Naive B cell (primary cell): ENCODE measurements around the gene CRYGA. TPM values are rescaled to one million over a fixed set of nuclear protein-coding genes. Genes with fewer than 3 reads are reported as not detected.

ENCODE experiments used
- ATAC-seq, 2 donors: fragments of 150-1000 bp; cut with Tn5 transposase; 2 replicates each; pipeline ENCODE4 v1.10.0; 2021; ENCODE audit warnings: low read depth in 2 of 2, mild to moderate bottlenecking in 2 of 2, moderate library complexity in 2 of 2
- DNase-seq: peaks from one replicate; pipeline ENCODE4 v3.0.0; 2022
- H3K27ac Mint-ChIP-seq, 6 donors: one replicate each; pipeline ENCODE4 v1.8.0; 2020 to 2022; ENCODE audit warnings: mild to moderate bottlenecking in 6 of 6, mixed read lengths in 6 of 6, moderate library complexity in 5 of 6, inconsistent platforms in 2 of 6
- H3K27me3 Mint-ChIP-seq, 3 donors: one replicate each; pipeline ENCODE4 v1.8.0; 2021 to 2022; ENCODE audit warnings: mixed read lengths in 3 of 3, mild to moderate bottlenecking in 1 of 3
- H3K36me3 Mint-ChIP-seq, 2 donors: one replicate each; pipeline ENCODE4 v1.8.0; 2020 to 2022; ENCODE audit warnings: mixed read lengths in 2 of 2, inconsistent platforms in 1 of 2, mild to moderate bottlenecking in 1 of 2
- H3K4me1 Mint-ChIP-seq, 3 donors: one replicate each; pipeline ENCODE4 v1.8.0; 2020 to 2022; ENCODE audit warnings: mixed read lengths in 3 of 3, inconsistent platforms in 1 of 3, mild to moderate bottlenecking in 1 of 3, moderate library complexity in 1 of 3
- H3K4me3 Mint-ChIP-seq, 8 donors: one replicate each; pipeline ENCODE4 v1.8.0; 2020 to 2022; ENCODE audit warnings: mild to moderate bottlenecking in 8 of 8, mixed read lengths in 8 of 8, moderate library complexity in 8 of 8, inconsistent platforms in 2 of 8
- H3K9me3 Mint-ChIP-seq, 7 donors: one replicate each; pipeline ENCODE4 v1.8.0; 2020 to 2022; ENCODE audit warnings: mixed read lengths in 7 of 7, mild to moderate bottlenecking in 5 of 7, inconsistent platforms in 2 of 7, moderate library complexity in 1 of 7
- polyA plus RNA-seq, 6 donors: library from polyadenylated mRNA; unstranded; fragments of 300-500 nt; fragmentation: Illumina TruSeq; gene quantifications; one replicate each; pipeline ENCODE4 v1.2.3, GENCODE V29; 2021; ENCODE audit warnings: low read depth in 6 of 6

The CRYGA gene
- polyA plus RNA-seq, 6 donors from 2014 or later: not detected

DNA sequence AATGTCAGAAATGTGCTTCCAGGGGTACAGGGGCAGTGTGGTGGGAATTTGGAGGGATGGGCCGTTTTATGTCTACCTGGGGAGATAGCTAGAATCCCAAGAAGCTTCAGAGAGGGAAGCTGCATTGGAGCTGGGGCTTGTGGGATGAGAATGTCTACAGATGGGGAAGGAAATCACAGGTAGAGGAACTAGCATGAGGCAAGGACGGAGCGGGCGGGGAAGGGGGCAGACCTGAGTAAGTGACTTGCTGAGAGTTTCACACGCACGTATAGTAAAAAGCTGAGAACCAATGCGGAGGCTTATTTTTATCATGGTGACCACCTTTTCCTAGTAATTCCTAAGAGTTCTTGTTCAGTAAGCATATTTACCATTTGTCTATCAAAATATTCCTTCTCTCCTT lies 20.1 kb upstream of the CRYGA start:
- Mint-ChIP-seq H3K4me1 (peaks cover 0 to 14% (median 0%) of the 10 kb centered on the region in 3 donors), H3K9me3 (no peaks in the 10 kb centered on the region), H3K27ac (peak overlapping the region in 3 of 6 donors; percentile 17 to 78 (median 31)), H3K36me3 (no peaks in the 10 kb centered on the region), H3K27me3 (peaks cover 14 to 29% (median 19%) of the 10 kb centered on the region in 3 donors), H3K4me3 (peak overlapping the region in 4 of 8 donors; percentile 20 to 62 (median 44))
- ATAC-seq (no peak), DNase-seq (no peak)

GRCh38 chr2:208182835-208183234 lies 19.4 kb upstream of the CRYGA start:
- DNase-seq (no peak), ATAC-seq (no peak)
- Mint-ChIP-seq H3K4me1 (peaks cover 0 to 14% (median 0%) of the 10 kb centered on the region in 3 donors), H3K36me3 (no peaks in the 10 kb centered on the region), H3K4me3 (no peak overlapping the region), H3K27me3 (peaks cover 14 to 29% (median 19%) of the 10 kb centered on the region in 3 donors), H3K27ac (peak overlapping the region in 1 of 6 donors; percentile 4), H3K9me3 (no peaks in the 10 kb centered on the region)

DNA sequence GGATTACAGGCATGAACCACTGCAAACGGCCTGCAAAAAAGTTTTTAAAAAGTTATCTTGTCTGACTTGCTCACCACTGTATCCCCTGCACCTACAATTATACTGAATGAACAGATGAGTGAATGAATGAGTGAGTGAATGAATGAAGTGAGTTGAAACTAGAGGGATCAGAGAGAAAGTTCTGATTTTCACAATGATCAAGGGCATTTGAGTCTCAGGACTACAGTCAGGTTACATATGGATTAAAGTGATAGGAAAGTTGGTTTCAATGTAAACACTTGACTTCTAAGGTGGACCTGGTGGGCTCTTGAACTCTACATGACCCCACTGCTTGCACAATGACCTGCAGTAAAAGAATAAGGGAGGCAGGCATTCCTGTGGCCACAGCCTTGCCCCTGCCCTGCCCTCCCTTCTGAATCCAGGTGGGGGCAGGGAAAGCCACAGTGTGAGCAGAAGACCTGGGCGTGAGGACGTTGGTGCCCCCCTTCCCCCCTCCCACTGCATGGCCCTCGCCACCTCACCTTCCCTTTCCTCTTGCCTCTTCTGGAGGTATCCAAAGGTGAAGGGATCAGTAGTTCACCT lies 15.7 kb upstream of the CRYGA start:
- DNase-seq (no peak), ATAC-seq (no peak)
- H3K4me1 Mint-ChIP-seq: peaks cover 0 to 10% (median 3%) of the 10 kb centered on the region in 3 donors
- H3K27ac Mint-ChIP-seq: peak overlapping the region in 1 of 6 donors; percentile 49
- H3K27me3 Mint-ChIP-seq: peaks cover 5 to 16% (median 16%) of the 10 kb centered on the region in 3 donors
- H3K9me3 Mint-ChIP-seq: no peaks in the 10 kb centered on the region
- no peak overlapping the region for H3K4me3 Mint-ChIP-seq
- no peaks in the 10 kb centered on the region for H3K36me3 Mint-ChIP-seq

- H3K4me1 Mint-ChIP-seq: peaks cover 0 to 6% (median 0%) of the 10 kb centered on the region in 3 donors
- H3K27ac Mint-ChIP-seq: no peak overlapping the region
- no peak overlapping the region for H3K4me3 Mint-ChIP-seq
- H3K9me3 Mint-ChIP-seq: no peaks in the 10 kb centered on the region
- H3K27me3 Mint-ChIP-seq: peaks cover 0 to 17% (median 6%) of the 10 kb centered on the region in 3 donors
- H3K36me3 Mint-ChIP-seq: no peaks in the 10 kb centered on the region
- ATAC-seq: no peak
- DNase-seq: no peak
These were observed 12.4 kb upstream of the CRYGA start for GRCh38 chr2:208175840-208176153.

- peak; percentile 43 for DNase-seq
- Mint-ChIP-seq H3K4me1 (peaks cover 0 to 6% (median 0%) of the 10 kb centered on the region in 3 donors), H3K27ac (peak overlapping the region in 2 of 6 donors; percentile 63 to 71)
These were observed 11.9 kb upstream of the CRYGA start for GRCh38 chr2:208175069-208175839.

DNA sequence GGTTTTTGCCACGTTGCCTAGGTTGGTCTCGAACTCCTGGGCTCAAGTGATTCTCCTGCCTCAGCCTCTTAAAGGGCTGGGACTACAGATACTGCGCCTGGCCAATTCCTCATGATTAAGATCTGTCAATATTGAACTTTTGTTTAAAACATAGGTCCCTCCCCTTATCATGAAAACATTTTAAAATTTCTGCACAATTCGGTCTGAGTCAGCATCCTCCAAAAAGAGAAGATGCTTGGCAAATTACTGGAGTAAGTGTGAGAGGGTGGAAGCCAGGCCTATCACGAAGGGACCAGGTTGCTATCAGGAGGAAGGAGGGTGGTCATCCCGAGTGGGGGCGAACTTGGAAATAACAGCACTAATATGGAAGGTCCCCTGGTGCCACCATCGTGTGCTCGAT lies 10.8 kb upstream of the CRYGA start:
- DNase-seq: no peak
- Mint-ChIP-seq H3K27ac (no peak overlapping the region), H3K36me3 (no peaks in the 10 kb centered on the region), H3K4me1 (peaks cover 0 to 6% (median 0%) of the 10 kb centered on the region in 3 donors), H3K9me3 (no peaks in the 10 kb centered on the region), H3K4me3 (no peak overlapping the region), H3K27me3 (peaks cover 0 to 17% (median 10%) of the 10 kb centered on the region in 3 donors)
- no peak for ATAC-seq

More at GRCh38 chr2:208175069-208175839, 11.9 kb upstream of the CRYGA start:
- peak; percentile 89 to 98 for ATAC-seq
- Mint-ChIP-seq H3K36me3 (no peaks in the 10 kb centered on the region), H3K9me3 (no peaks in the 10 kb centered on the region), H3K27me3 (peaks cover 0 to 17% (median 8%) of the 10 kb centered on the region in 3 donors), H3K4me3 (no peak overlapping the region)

GRCh38 chr2:208172125-208172524 lies 8.7 kb upstream of the CRYGA start:
- Mint-ChIP-seq H3K27me3 (peaks cover 0 to 17% (median 10%) of the 10 kb centered on the region in 3 donors), H3K4me3 (no peak overlapping the region), H3K4me1 (peaks cover 0 to 6% (median 0%) of the 10 kb centered on the region in 3 donors), H3K36me3 (no peaks in the 10 kb centered on the region), H3K9me3 (no peaks in the 10 kb centered on the region), H3K27ac (no peak overlapping the region)
- ATAC-seq (no peak), DNase-seq (no peak)

- Mint-ChIP-seq H3K9me3 (no peaks in the 10 kb centered on the region), H3K4me3 (no peak overlapping the region), H3K36me3 (no peaks in the 10 kb centered on the region), H3K4me1 (no peaks in the 10 kb centered on the region), H3K27me3 (peaks cover 8 to 10% (median 9%) of the 10 kb centered on the region in 3 donors), H3K27ac (no peak overlapping the region)
- DNase-seq: no peak
- ATAC-seq: no peak
These were observed 1.8 kb upstream of the CRYGA start for GRCh38 chr2:208164951-208165755.

DNA sequence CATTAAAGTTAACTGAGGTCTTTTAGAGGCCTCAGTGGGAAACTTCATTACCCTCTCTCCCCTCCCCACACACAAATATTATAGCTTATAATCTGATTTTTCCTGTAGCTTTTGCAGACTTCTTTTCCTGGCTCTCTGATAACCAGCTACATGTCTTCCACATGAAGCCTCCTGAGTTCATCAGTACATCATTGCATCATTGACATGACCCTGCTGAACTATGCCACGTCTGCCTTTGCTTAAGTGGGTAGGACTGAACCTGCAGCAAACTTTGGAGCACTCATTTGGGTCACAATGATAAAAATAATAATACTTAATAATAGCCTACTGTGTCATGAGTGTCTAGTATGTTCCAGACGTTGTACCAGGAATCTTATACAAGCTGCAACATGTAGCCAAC lies 7.0 kb downstream of the CRYGA start:
- Mint-ChIP-seq H3K4me3 (no peak overlapping the region), H3K36me3 (peaks cover 0 to 3% of the 10 kb centered on the region in 2 donors), H3K9me3 (peaks cover 0 to 11% (median 5%) of the 10 kb centered on the region in 7 donors), H3K27me3 (peaks cover 0 to 18% (median 3%) of the 10 kb centered on the region in 3 donors), H3K27ac (no peak overlapping the region), H3K4me1 (no peaks in the 10 kb centered on the region)
- ATAC-seq: no peak
- no peak for DNase-seq

GRCh38 chr2:208153156-208153555 lies 10.2 kb downstream of the CRYGA start:
- no peak overlapping the region for H3K27ac Mint-ChIP-seq

GRCh38 chr2:208150956-208151355 lies 12.4 kb downstream of the CRYGA start:
- peaks cover 3 to 18% (median 6%) of the 10 kb centered on the region in 3 donors for H3K27me3 Mint-ChIP-seq
- no peak for DNase-seq
- H3K9me3 Mint-ChIP-seq: peaks cover 0 to 23% (median 14%) of the 10 kb centered on the region in 7 donors
- H3K4me1 Mint-ChIP-seq: no peaks in the 10 kb centered on the region
- no peak overlapping the region for H3K4me3 Mint-ChIP-seq
- H3K27ac Mint-ChIP-seq: no peak overlapping the region
- no peak for ATAC-seq
- peaks cover 0 to 9% of the 10 kb centered on the region in 2 donors for H3K36me3 Mint-ChIP-seq

More at GRCh38 chr2:208153156-208153555, 10.2 kb downstream of the CRYGA start:
- Mint-ChIP-seq H3K9me3 (peaks cover 0 to 23% (median 14%) of the 10 kb centered on the region in 7 donors), H3K4me3 (no peak overlapping the region), H3K27me3 (peaks cover 3 to 18% (median 6%) of the 10 kb centered on the region in 3 donors), H3K4me1 (no peaks in the 10 kb centered on the region), H3K36me3 (peaks cover 0 to 9% of the 10 kb centered on the region in 2 donors)
- ATAC-seq (no peak), DNase-seq (no peak)

DNA sequence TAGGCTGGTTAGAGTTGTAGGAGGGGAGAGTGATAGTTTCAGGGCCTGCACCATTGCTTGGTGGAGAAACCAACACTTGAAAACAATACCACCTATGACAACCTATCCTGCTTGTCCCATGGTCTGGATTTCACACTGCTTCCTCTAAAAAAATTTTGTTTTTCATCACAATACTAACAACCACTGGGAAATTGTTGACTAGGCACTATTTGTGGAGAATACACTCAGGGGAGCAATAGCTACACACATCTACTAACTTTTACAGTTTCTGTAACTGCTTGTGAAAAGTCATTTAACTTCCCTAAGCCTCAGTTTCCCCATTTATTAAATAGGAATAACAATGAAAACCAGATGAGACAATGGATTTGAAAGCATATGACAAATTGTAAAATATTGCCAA lies 13.3 kb downstream of the CRYGA start:
- Mint-ChIP-seq H3K9me3 (peaks cover 0 to 23% (median 14%) of the 10 kb centered on the region in 7 donors), H3K36me3 (peaks cover 0 to 9% of the 10 kb centered on the region in 2 donors), H3K27ac (no peak overlapping the region), H3K27me3 (peaks cover 3 to 11% (median 6%) of the 10 kb centered on the region in 3 donors), H3K4me1 (no peaks in the 10 kb centered on the region), H3K4me3 (no peak overlapping the region)
- no peak for ATAC-seq
- DNase-seq: no peak

GRCh38 chr2:208148803-208149202 lies 14.6 kb downstream of the CRYGA start:
- peaks cover 0 to 9% of the 10 kb centered on the region in 2 donors for H3K36me3 Mint-ChIP-seq
- H3K4me3 Mint-ChIP-seq: no peak overlapping the region
- H3K4me1 Mint-ChIP-seq: no peaks in the 10 kb centered on the region
- H3K27ac Mint-ChIP-seq: peak overlapping the region in 1 of 6 donors; percentile 34
- H3K27me3 Mint-ChIP-seq: peaks cover 3 to 16% (median 6%) of the 10 kb centered on the region in 3 donors
- DNase-seq (no peak), ATAC-seq (no peak)
- peaks cover 0 to 27% (median 14%) of the 10 kb centered on the region in 7 donors for H3K9me3 Mint-ChIP-seq
